ENCODE results near the gene COX19.

DNA sequence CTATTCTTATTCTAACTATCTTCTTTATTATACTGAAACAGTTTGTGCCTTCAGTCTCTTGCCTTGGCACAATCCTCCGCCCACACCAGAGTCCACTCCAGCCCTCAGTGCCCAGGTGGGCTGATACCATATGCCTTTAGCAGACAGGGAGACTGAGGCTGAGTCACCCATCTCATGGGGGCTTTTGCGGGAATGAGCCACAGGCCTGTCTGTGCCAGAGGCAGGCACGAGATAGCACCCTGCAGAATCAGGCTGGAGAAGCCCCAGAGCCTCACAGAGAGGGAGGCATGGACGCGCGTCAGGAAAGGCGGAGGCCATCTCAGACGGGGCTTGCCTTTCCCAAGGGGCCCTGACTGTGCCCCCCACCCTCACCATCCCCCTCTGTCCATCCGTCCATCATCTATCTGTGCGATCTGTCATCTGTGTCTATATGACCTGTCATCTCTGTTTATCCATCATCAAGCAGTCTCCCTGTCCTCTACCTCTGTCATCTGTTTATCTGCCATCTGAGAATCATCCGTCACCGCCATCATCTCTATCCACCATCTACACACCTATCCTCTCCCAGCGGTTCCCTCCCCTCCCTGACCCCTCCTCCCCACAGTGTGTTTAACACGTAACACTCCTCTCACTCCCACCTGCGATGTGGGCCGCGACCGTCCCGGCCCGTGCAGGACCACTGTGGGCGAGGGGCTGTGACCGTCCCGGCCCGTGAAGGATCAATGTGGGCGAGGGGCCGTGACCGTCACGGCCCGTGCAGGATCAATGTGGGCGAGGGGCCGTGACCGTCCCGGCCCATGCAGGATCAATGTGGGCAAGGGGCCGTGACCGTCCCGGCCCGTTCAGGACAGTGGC, 13.6 kb downstream of the COX19 start:
- TF ChIP-seq, protein P1, sequence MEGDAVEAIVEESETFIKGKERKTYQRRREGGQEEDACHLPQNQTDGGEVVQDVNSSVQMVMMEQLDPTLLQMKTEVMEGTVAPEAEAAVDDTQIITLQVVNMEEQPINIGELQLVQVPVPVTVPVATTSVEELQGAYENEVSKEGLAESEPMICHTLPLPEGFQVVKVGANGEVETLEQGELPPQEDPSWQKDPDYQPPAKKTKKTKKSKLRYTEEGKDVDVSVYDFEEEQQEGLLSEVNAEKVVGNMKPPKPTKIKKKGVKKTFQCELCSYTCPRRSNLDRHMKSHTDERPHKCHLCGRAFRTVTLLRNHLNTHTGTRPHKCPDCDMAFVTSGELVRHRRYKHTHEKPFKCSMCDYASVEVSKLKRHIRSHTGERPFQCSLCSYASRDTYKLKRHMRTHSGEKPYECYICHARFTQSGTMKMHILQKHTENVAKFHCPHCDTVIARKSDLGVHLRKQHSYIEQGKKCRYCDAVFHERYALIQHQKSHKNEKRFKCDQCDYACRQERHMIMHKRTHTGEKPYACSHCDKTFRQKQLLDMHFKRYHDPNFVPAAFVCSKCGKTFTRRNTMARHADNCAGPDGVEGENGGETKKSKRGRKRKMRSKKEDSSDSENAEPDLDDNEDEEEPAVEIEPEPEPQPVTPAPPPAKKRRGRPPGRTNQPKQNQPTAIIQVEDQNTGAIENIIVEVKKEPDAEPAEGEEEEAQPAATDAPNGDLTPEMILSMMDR (conservative IDR thresholded peaks at IDR 0.05; ENCODE audit: low read depth, low read length) = no peak
- TF ChIP-seq EZH2 (IDR thresholded peaks at IDR 0.05; ENCODE audit: borderline replicate concordance, low read depth, low read length, poor library complexity, severe bottlenecking) = no peak

Measured in A673 (cell line).